HG02840 (cell line): ENCODE data around the gene SETD3.

Experiments used
- ATAC-seq: cut with Tn5 transposase; IDR thresholded peaks from one replicate; pipeline ENCODE4 v1.9.1; 2021; ENCODE audit warnings: mild to moderate bottlenecking, moderate library complexity, moderate number of reproducible peaks; ENCODE audit not compliant: unreplicated experiment, low FRiP score

The SETD3 gene

DNA sequence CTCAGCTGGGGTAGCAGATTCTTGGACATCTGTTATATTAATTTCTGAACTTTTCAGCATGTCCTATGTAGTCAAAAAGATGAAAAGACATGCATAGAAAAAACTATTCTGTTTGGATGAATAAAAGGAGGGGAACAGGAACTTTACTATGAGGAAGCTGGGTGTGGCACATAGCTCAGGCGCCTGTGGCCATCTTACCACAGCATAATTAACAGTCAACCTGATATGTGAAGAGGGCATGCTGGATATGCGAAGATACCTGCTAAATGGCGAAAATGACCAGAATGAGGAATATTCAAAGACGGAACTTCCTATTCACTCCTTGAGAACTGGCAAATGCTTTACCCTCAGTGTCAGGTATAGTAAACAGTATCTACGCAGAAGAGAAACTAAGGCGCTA, 18.4 kb downstream of the SETD3 start:
- no peak for ATAC-seq

DNA sequence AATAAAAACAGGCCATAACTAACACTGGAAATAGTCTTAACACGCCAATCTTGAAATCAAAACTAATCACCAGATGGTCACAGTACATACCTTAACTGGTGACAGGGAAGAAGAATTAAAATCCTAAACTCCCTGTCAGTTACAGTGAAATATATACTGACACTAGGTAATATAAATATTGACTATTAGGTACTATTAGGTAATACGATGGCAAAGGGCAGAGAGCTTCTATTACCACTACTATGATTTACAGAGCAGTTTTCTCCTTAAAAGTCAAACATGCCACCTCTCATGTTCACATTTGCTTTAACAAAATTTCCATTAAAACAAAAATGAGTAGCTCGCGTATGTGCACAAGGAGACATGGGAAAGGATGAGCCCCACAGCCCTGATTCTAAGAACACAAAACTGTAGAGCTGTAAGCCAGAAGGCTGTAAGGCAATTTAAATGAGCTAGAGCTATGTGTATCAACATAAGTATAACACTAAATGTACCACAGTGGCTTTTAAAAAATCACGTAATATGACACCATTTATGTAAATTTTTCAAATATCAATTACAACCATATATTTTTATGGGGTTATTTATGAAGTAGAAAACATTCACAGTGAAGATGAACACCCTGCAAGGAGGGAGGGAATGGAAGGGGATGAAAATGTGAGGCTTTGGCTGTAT, 19.1 kb downstream of the SETD3 start:
- no peak for ATAC-seq

GRCh38 chr14:99460793-99461192, 19.9 kb downstream of the SETD3 start:
- ATAC-seq: no peak

- ATAC-seq: no peak
Measured at GRCh38 chr14:99459481-99460100, 21.1 kb downstream of the SETD3 start.

DNA sequence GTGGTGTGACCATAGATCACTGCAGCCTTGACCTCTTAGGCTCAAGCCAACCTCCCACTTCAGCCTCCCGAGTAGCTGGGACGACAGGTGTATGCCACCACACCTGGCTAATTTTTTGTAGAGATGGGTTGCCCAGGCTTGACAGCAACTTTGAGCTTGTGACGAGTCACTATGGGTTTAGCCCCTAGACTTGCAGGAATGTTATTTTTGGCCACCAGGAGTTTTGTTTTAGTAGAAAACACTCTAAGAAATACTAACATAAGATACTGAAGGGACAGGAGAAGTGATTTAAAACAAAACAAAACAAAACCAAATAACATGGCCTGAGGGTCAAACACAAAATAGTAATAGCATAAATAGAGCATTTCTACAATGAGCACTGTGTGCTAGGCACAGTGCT, 26.4 kb downstream of the SETD3 start:
- ATAC-seq: no peak

- no peak for ATAC-seq
Measured at GRCh38 chr14:99452968-99453367, 27.7 kb downstream of the SETD3 start.

- ATAC-seq: no peak
Measured at GRCh38 chr14:99451234-99451633, 29.4 kb downstream of the SETD3 start.

DNA sequence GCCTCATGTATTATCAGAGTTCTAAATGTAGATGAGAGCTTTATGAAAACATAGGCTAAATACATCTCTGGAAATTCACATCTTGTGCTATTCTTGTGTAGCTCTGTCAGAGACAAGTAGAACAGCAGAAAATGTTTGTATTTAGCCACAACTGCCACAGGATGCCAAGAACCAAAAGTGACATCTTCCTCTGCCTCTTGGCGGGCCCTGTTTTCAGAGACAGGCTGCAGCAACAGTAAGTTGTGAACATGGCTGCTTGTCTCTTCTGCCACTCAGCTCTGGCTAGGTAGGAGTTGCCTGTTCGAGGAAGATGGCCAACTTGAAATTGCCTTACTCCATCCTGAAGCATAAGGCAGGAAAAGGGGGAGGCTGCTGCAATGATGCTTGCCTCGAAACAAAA, 30.4 kb downstream of the SETD3 start:
- no peak for ATAC-seq

DNA sequence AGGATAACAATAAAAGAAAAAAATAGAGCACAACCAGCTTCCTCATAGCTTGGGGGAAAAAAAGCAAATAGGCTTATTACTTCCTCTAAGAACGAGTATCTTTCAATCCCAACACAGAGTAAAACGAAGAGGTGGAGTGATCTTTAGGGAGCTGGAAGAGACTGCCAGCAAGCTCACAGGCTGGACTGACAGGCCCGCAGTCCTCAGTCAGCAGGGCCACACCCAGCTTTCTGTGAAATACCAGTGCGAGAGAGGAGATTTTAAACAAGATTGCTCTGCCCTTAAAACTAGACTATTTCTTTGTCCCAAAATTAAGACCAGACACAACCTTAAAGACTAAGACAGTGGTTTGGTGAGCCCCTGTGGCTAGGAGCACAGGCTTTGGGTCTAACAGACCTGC, 32.9 kb downstream of the SETD3 start:
- no peak for ATAC-seq

- ATAC-seq: no peak
Measured at GRCh38 chr14:99445931-99446330, 34.7 kb downstream of the SETD3 start.

- ATAC-seq: no peak
Measured at GRCh38 chr14:99441918-99442317, 38.7 kb downstream of the SETD3 start.

GRCh38 chr14:99441157-99441870, 39.3 kb downstream of the SETD3 start:
- ATAC-seq: no peak

GRCh38 chr14:99440278-99440677, 40.4 kb downstream of the SETD3 start:
- no peak for ATAC-seq

DNA sequence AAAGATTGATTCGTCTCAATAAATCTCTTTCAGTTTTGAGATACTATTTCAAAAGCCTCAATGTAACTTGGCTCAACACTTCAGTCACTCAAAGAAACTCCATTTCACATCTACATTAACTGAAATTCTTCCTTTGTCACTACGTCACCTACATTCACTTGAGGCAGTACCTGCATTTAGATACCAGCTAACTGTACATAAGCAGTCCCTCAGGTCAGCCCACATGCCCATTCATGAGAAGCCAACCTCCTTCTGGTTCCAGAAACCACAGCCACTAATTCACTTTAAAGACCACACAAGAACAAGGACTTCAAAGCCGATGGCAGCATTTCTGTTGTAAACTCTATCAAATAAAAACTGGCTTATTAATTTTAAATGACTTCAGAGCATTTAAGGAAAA, 43.0 kb downstream of the SETD3 start:
- ATAC-seq: no peak

DNA sequence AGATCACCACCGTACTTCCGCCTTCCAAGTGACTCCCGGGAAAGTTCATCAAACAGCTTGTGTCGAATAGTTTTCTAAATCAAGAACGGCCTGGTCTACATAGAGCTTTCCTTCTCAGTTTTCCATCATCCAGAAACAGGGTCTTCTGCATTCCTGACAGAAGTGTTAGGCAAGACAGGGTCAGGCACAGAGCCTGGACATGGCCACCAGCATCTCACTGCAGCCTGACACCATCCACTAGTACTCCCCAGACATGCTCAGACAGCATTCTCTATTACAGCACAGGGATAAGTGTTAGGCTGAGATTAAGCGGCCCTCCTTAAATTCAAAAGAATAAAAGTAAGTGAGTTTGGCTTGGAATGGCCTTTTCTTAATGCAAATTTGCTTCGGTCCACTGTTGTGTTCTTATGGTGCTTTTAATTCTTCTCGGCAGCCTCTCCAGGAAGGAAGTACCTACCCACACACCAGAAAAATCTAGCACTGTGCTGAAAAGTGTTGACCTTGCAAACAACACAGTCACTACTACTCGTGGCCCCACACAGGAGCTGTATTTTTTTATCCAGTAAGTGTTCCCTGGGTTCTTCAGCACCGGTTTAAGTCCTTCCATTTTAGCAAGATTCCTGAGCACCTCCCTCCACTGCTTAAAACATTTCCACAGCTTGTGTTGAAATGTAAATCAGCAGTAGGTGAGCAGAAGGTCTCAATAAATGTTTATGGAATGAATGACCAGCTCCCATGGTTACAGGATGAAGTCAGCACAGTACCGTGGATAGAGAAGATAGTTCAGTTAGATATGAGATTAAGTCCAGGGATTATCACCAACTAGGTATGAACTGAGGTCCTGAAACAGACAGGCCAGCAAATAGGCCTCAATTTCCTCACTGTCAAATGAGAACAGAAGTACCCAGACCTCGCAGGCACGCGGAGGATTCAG, 44.1 kb downstream of the SETD3 start:
- no peak for ATAC-seq

GRCh38 chr14:99435327-99435726, 45.3 kb downstream of the SETD3 start:
- no peak for ATAC-seq

- ATAC-seq: no peak
Measured at GRCh38 chr14:99432485-99432884, 48.2 kb downstream of the SETD3 start.

- ATAC-seq: no peak
Measured at GRCh38 chr14:99431986-99432385, 48.7 kb downstream of the SETD3 start.

- no peak for ATAC-seq
Measured at GRCh38 chr14:99430491-99430890, 50.2 kb downstream of the SETD3 start.

GRCh38 chr14:99427632-99428300, 52.9 kb downstream of the SETD3 start:
- ATAC-seq: no peak
